DMS153 (cell line): ENCODE results near the gene KRTAP3-3.
A peak's percentile ranks its signal among the peaks of the same experiment; 100 is the strongest.

Experiments used
- DNase-seq: peaks from one replicate; lab custom pipeline; 2025; lab: John Stamatoyannopoulos, UW

The KRTAP3-3 gene

GRCh38 chr17:40958086-40958953 lies 35.6 kb downstream of the KRTAP3-3 start:
- peak; percentile 34 for DNase-seq

- DNase-seq, result no peak
These were observed 37.3 kb downstream of the KRTAP3-3 start for GRCh38 chr17:40956401-40957254.

GRCh38 chr17:40953881-40954280 lies 40.1 kb downstream of the KRTAP3-3 start:
- no peak for DNase-seq

- no peak for DNase-seq
These were observed 41.3 kb downstream of the KRTAP3-3 start for GRCh38 chr17:40952661-40953060.

GRCh38 chr17:40952154-40952553 lies 41.8 kb downstream of the KRTAP3-3 start:
- no peak for DNase-seq

- DNase-seq, result no peak
These were observed 42.8 kb downstream of the KRTAP3-3 start for GRCh38 chr17:40951011-40951622.

- DNase-seq, result no peak
These were observed 43.8 kb downstream of the KRTAP3-3 start for GRCh38 chr17:40950176-40950575.

- no peak for DNase-seq
These were observed 44.5 kb downstream of the KRTAP3-3 start for GRCh38 chr17:40949418-40949817.

- DNase-seq, result no peak
These were observed 46.0 kb downstream of the KRTAP3-3 start for GRCh38 chr17:40947929-40948328.

- no peak for DNase-seq
These were observed 48.5 kb downstream of the KRTAP3-3 start for GRCh38 chr17:40945414-40945813.

- DNase-seq, result no peak
These were observed 49.4 kb downstream of the KRTAP3-3 start for GRCh38 chr17:40944531-40944930.
